ENCODE data around the gene CXCR1. TPM values are rescaled to one million over a fixed set of nuclear protein-coding genes. Genes with fewer than 3 reads are reported as not detected.

Gene CXCR1
- total RNA-seq, result not detected in 2 replicates

DNA sequence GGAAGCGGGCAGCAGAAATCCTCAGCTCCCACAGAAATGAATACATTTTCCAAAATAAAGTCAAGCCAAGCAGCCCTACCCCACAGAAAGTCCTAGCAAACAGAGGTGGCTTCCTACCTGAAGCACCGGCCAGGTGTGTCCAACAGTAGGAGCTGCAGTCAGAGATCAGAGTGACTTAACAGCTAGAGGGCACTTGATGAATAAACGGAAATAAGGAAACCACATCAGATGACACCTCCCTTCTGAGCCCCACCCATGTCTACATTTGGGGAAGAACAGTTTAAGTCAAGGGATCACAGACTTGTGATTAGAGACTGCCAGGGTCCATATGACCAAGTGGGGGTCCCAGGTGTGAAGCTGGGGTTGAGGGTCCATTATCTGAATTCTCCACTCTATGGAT lies at the start of gene CXCR1:
CXCR1 (minus strand) TSS at position 172 of the 400 bp plus-strand sequence. CDS start 1,751 bp downstream, outside the sequence.
- DNase-seq (ENCODE audit: low read depth), result no peak
- H3K4me3 ChIP-seq (ENCODE audit: low read depth, low read length), result no peak within 1 kb of the TSS
- TF ChIP-seq, protein P1, sequence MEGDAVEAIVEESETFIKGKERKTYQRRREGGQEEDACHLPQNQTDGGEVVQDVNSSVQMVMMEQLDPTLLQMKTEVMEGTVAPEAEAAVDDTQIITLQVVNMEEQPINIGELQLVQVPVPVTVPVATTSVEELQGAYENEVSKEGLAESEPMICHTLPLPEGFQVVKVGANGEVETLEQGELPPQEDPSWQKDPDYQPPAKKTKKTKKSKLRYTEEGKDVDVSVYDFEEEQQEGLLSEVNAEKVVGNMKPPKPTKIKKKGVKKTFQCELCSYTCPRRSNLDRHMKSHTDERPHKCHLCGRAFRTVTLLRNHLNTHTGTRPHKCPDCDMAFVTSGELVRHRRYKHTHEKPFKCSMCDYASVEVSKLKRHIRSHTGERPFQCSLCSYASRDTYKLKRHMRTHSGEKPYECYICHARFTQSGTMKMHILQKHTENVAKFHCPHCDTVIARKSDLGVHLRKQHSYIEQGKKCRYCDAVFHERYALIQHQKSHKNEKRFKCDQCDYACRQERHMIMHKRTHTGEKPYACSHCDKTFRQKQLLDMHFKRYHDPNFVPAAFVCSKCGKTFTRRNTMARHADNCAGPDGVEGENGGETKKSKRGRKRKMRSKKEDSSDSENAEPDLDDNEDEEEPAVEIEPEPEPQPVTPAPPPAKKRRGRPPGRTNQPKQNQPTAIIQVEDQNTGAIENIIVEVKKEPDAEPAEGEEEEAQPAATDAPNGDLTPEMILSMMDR (conservative IDR thresholded peaks at IDR 0.05; ENCODE audit: low read depth, low read length), result no peak

DNA sequence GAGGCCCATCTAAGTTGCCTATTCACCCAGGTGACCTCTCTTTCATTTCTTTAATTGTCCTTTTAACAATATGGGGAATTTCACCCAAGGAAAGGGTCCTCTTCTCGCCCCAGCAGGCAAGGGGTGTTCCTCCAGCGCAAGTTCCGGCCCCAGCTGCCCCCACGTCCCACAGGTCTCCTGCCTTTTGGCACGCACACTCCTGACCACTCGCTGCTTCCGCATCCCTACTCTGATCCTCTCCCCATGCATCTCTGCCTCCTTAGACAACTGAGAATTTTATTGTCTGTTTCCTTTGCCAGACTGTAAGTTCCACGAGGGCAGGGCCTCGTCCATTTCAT lies 49.5 kb upstream of the CXCR1 start:
- TF ChIP-seq, protein P1 (conservative IDR thresholded peaks at IDR 0.05; ENCODE audit: low read depth, low read length), result no peak
- H3K4me3 ChIP-seq (ENCODE audit: low read depth, low read length), result peak overlapping the region; percentile 74
- no peak for DNase-seq (ENCODE audit: low read depth)

DNA sequence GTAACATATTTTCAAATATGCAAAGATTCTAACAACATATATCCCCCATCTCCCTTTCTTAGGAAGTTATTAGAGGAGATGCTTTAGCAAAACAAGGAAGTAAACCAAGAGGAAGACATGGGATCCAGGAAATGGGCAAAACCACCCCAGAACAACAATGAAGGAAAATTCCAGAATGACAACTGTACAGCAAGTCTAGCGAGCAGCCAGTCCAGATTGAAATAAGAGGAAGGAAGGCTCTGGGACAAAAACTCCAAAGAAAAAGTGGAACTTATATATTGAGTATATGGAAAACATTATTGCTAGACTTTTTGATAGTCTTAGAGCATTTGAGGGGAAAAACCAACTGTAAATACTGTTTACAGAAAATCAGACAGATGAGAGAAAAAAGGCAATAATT lies 47.4 kb upstream of the CXCR1 start:
- TF ChIP-seq, protein P1 (conservative IDR thresholded peaks at IDR 0.05; ENCODE audit: low read depth, low read length), result no peak
- no peak for DNase-seq (ENCODE audit: low read depth)
- no peak overlapping the region for H3K4me3 ChIP-seq (ENCODE audit: low read depth, low read length)

DNA sequence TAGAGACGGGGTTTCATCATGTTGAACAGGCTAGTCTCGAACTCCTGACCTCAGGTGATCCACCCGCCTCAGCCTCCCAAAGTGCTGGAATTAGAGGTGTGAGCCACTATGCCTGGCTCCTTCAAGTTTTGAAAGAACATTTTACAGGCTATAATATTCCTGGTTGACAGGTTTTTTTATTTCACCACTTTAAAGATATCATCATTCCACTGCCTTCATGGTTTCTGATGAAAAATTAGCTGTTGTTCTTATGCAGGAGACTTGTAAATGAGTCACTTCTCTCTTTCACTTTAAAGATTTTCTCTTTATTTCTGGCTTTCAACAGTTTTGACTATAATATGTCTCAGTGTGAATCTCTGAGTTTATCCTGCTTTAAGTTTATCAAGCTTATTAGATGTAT lies 42.3 kb upstream of the CXCR1 start:
- DNase-seq (ENCODE audit: low read depth), result no peak
- TF ChIP-seq, protein P1 (conservative IDR thresholded peaks at IDR 0.05; ENCODE audit: low read depth, low read length), result no peak

DNA sequence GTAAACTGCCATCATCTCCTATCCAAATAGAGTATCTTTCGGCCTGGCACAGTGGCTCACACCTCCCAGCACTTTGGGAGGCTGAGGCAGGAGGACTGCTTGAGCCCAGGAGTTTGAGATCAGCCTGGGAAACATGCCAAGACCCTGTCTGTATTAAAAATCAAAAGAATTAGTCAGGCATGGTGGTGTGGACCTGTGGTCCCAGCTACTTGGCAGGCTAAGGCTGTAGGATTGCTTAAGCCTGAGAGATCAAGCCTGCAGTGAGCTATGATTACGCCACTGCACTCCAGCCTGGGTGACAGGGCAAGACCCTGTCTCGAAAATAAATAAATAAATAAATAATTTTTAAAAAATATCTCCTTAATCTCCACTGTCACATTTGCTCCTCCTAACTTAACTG lies 35.5 kb upstream of the CXCR1 start:
- no peak overlapping the region for H3K4me3 ChIP-seq (ENCODE audit: low read depth, low read length)
- DNase-seq (ENCODE audit: low read depth), result peak; percentile 26
- TF ChIP-seq, protein P1 (conservative IDR thresholded peaks at IDR 0.05; ENCODE audit: low read depth, low read length), result no peak

More for the DNA sequence above, 42.3 kb upstream of the CXCR1 start:
- H3K4me3 ChIP-seq (ENCODE audit: low read depth, low read length), result no peak overlapping the region

DNA sequence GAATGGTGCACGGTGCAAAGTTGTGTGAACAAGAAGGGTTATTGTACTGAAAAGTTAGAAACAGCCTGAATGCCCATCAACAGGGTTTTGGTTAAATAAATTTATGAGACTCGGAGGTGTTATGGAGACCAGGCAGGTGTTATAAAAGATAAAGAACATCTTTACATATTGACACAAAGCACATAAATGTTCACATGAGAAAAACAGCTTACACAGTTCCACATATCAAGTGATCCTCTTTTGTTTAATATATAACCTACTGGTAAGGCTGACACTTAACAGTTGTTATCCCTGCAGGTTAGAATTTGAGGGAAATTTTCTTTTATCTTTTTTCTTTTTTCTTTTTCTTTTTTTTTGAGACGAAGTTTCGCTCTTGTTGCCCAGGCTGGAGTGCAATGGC lies 30.2 kb upstream of the CXCR1 start:
- TF ChIP-seq, protein P1 (conservative IDR thresholded peaks at IDR 0.05; ENCODE audit: low read depth, low read length), result no peak
- DNase-seq (ENCODE audit: low read depth), result no peak
- H3K4me3 ChIP-seq (ENCODE audit: low read depth, low read length), result no peak overlapping the region

DNA sequence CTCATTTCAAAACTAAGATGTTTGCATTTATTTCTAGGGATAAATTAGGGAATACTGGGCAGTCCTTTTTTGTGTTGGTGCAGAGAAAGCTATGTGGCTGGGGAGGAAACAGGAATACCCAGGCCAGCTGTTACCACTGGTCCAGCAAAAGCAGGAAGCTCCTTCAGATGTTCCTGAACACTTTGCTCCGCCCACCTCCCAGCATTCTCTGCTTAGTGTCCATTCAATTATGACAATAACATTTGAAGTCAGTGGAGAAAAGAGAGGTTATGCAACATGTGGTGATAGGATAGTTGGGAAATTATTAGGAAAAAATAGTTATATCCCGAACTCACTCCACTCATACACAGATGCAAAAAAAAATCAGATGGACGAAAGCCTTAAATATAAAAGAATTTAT lies 28.1 kb upstream of the CXCR1 start:
- no peak overlapping the region for H3K4me3 ChIP-seq (ENCODE audit: low read depth, low read length)
- TF ChIP-seq, protein P1 (conservative IDR thresholded peaks at IDR 0.05; ENCODE audit: low read depth, low read length), result no peak

More for the DNA sequence above, 28.1 kb upstream of the CXCR1 start:
- DNase-seq (ENCODE audit: low read depth), result no peak
